Measurements from ENCODE around the gene HIPK3. TPM values are rescaled to one million over a fixed set of nuclear protein-coding genes. Genes with fewer than 3 reads are reported as not detected.

Gene HIPK3
- total RNA-seq, 1 experiment from 2014 or later, result 64.8 TPM

DNA sequence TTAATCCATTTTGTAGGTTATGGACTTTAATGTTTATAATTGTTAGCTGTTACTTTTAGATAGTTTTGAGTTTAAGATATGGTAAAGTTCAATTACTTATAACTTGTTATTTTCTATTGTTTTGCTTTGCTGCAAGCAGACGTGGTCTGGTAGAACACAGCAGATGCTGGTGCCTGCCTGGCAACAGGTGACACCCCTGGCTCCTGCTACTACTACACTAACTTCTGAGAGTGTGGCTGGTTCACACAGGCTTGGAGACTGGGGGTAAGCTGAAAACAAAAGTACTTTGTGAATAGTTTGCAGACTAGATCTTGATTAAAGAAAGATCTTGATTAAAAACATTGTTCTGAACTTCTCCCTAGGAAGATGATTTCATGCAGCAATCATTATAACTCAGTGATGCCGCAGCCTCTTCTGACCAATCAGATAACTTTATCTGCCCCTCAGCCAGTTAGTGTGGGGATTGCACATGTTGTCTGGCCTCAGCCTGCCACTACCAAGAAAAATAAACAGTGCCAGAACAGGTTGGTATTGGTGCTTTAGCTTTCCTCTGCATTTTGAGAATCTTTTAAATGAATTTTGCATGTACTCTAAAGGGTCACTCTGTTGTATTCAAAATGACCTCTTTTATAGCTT lies 90.4 kb downstream of the HIPK3 start:
- no peaks in the 10 kb centered on the region for H3K4me1 ChIP-seq (replicated peaks; ENCODE audit: insufficient read depth)
- H3K36me3 ChIP-seq (ENCODE audit: low read depth), result peaks cover 22% of the 10 kb centered on the region
- no peaks in the 10 kb centered on the region for H3K9me2 ChIP-seq (ENCODE audit: insufficient read depth)
- ChIA-PET POLR2A (ENCODE audit: unreplicated experiment) (no interaction called here), CTCF (no interaction called here)
- no peak for TF ChIP-seq EZH2 (IDR thresholded peaks at IDR 0.05; ENCODE audit: low read depth)
- TF ChIP-seq, protein P1, sequence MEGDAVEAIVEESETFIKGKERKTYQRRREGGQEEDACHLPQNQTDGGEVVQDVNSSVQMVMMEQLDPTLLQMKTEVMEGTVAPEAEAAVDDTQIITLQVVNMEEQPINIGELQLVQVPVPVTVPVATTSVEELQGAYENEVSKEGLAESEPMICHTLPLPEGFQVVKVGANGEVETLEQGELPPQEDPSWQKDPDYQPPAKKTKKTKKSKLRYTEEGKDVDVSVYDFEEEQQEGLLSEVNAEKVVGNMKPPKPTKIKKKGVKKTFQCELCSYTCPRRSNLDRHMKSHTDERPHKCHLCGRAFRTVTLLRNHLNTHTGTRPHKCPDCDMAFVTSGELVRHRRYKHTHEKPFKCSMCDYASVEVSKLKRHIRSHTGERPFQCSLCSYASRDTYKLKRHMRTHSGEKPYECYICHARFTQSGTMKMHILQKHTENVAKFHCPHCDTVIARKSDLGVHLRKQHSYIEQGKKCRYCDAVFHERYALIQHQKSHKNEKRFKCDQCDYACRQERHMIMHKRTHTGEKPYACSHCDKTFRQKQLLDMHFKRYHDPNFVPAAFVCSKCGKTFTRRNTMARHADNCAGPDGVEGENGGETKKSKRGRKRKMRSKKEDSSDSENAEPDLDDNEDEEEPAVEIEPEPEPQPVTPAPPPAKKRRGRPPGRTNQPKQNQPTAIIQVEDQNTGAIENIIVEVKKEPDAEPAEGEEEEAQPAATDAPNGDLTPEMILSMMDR (conservative IDR thresholded peaks at IDR 0.05), result no peak
- no peak for DNase-seq
- intact Hi-C loops (cut with micrococcal nuclease; ENCODE audit: unreplicated experiment), result no loop called here
- H3K4me3 ChIP-seq, result no peak overlapping the region
- H3K27me3 ChIP-seq (ENCODE audit: insufficient read depth, low read depth), result no peaks in the 10 kb centered on the region
- H3K79me2 ChIP-seq (ENCODE audit: low read depth), result no peaks in the 10 kb centered on the region
- no TSS peak for BruUV-seq (replicated peaks)
- H4K20me1 ChIP-seq (ENCODE audit: insufficient read depth), result peaks cover 7% of the 10 kb centered on the region; the same call in 1 of the 2 replicates
- H2AFZ ChIP-seq, result no peak overlapping the region
- no peak overlapping the region for H3K27ac ChIP-seq
- H3K9me3 ChIP-seq (ENCODE audit: insufficient read depth, low read depth), result no peaks in the 10 kb centered on the region
- H3K4me2 ChIP-seq, result no peak overlapping the region
- peaks cover 5% of the 10 kb centered on the region for H3F3A ChIP-seq (ENCODE audit: insufficient read depth, low read depth)

DNA sequence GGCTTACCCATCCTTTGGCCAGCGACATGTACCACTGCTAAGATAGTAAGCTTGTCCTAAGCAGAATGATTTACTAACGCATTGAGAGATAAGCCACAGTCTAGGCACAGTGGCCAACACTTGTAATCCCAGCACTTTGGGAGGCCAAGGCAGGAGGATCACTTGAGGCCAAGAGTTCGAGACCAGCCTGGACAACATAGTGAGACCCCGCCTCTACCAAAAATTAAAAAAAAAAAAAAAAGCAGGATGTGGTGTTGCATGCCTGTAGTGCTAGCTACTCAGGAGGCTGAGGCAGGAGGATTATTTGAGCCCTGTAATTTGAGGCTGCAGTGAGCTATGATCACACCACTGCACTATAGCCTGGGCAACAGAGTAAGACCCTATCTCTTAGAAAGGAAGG lies 93.1 kb downstream of the HIPK3 start:
- Histone ChIP-seq H3K36me3 (ENCODE audit: low read depth) (peaks cover 33% of the 10 kb centered on the region), H3K9me3 (ENCODE audit: insufficient read depth, low read depth) (no peaks in the 10 kb centered on the region), H3F3A (ENCODE audit: insufficient read depth, low read depth) (peaks cover 1% of the 10 kb centered on the region), H3K4me3 (no peak overlapping the region), H4K20me1 (ENCODE audit: insufficient read depth) (no peaks in the 10 kb centered on the region; the same call in 1 of the 2 replicates), H3K4me2 (no peak overlapping the region), H3K27me3 (ENCODE audit: insufficient read depth, low read depth) (no peaks in the 10 kb centered on the region), H3K9me2 (ENCODE audit: insufficient read depth) (no peaks in the 10 kb centered on the region), H3K79me2 (ENCODE audit: low read depth) (no peaks in the 10 kb centered on the region), H3K27ac (no peak overlapping the region), H2AFZ (no peak overlapping the region), H3K4me1 (replicated peaks; ENCODE audit: insufficient read depth) (no peaks in the 10 kb centered on the region)
- CTCF ChIA-PET, result no interaction called here
- intact Hi-C loops (cut with micrococcal nuclease; ENCODE audit: unreplicated experiment), result loop anchor here (10.0 kb wide), 1 partner anchor 1025 kb away; no protein-coding TSS in a partner anchor
- BruUV-seq (replicated peaks), result no TSS peak
- POLR2A ChIA-PET (ENCODE audit: unreplicated experiment), result no interaction called here
- TF ChIP-seq EZH2 (IDR thresholded peaks at IDR 0.05; ENCODE audit: low read depth), result no peak
- TF ChIP-seq, protein P1 (conservative IDR thresholded peaks at IDR 0.05), result no peak
- DNase-seq, result no peak

DNA sequence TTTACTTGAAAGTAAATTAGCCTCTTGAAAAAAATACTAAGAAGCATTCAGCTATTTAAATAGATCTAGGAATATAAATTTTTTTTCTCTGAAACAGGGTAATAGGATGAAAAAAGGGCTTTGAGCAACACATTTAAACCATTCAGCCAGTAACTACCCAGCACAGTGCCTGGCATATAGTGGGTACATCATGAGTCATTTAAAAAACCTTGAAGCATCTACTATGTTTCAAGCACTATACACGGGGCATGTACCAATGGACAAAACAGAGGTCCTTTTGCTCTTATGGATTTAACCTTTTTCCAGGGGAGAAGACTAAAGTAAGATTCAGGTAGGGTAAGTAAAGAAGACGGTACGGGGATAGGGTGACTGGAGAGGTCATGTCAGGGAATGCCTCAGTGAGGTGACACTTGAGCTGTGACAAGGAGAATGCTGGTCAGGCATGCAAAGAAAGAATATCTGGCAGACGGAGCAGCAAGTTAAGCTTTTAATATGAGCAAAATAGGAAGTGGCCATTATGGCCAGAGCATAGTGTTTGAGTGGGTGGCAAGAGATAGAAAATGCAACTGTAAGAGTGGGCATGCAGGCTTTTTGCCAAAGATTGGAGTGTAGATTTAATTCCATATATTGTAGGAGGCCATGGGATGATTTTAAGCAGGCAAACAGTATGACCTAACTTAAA lies 101.1 kb downstream of the HIPK3 start:
- intact Hi-C loops (cut with micrococcal nuclease; ENCODE audit: unreplicated experiment), result loop anchor here (10.0 kb wide), 1 partner anchor 1033 kb away; no protein-coding TSS in a partner anchor
- ChIA-PET CTCF (interaction anchor here (0.6 kb wide), 1 partner anchor 643 kb away, joined by 3 read pairs; no protein-coding TSS in a partner anchor), POLR2A (ENCODE audit: unreplicated experiment) (no interaction called here)
- Histone ChIP-seq H3K4me3 (no peak overlapping the region), H3K79me2 (ENCODE audit: low read depth) (no peaks in the 10 kb centered on the region), H3K36me3 (ENCODE audit: low read depth) (peaks cover 6% of the 10 kb centered on the region; the same call in 1 of the 2 replicates), H3K4me2 (no peak overlapping the region), H3K27me3 (ENCODE audit: insufficient read depth, low read depth) (no peaks in the 10 kb centered on the region), H3K27ac (no peak overlapping the region), H3F3A (ENCODE audit: insufficient read depth, low read depth) (peaks cover 11% of the 10 kb centered on the region; the same call in 1 of the 2 replicates), H3K9me2 (ENCODE audit: insufficient read depth) (no peaks in the 10 kb centered on the region), H4K20me1 (ENCODE audit: insufficient read depth) (no peaks in the 10 kb centered on the region), H3K9me3 (ENCODE audit: insufficient read depth, low read depth) (no peaks in the 10 kb centered on the region), H3K4me1 (replicated peaks; ENCODE audit: insufficient read depth) (no peaks in the 10 kb centered on the region), H2AFZ (no peak overlapping the region)
- TF ChIP-seq, protein P1 (conservative IDR thresholded peaks at IDR 0.05), result no peak
- TF ChIP-seq EZH2 (IDR thresholded peaks at IDR 0.05; ENCODE audit: low read depth), result no peak
- no TSS peak for BruUV-seq (replicated peaks)
- DNase-seq, result no peak
